HCT116 (cell line): ENCODE data around the gene CEP70. TPM values are rescaled to one million over a fixed set of nuclear protein-coding genes. Genes with fewer than 3 reads are reported as not detected.
"Not testable (repeated sequence)": the region's sequence is repeated elsewhere in the genome, so short reads cannot be mapped to it uniquely, and the experiment has no call there.

Experiments
- ATAC-seq: fragments of 200-7000 bp; cut with Tn5 transposase; 2 replicates; pipeline ENCODE4 v1.9.1; 2020; ENCODE audit warnings: mild to moderate bottlenecking, moderate library complexity
- BruUV-seq: library from RNA; stranded (reverse); fragments of 400-500 nt; replicated peaks from 2 replicates; lab custom pipeline; 2021; lab: Mats Ljungman, UMichigan
- CTCF ChIA-PET: fragments of 300-600 bp; sonication (Branson Sonifier 250); formaldehyde crosslinking; loops from one replicate; lab custom pipeline; 2021; ENCODE audit warnings: antibody characterized with exemption; lab: Charles Lee
- POLR2A ChIA-PET: fragments of 300-600, 350-600 bp; sonication (Branson Sonifier 250); formaldehyde crosslinking; loops from one replicate; lab custom pipeline; 2021; ENCODE audit warnings: antibody characterized with exemption; lab: Charles Lee
- RAD21 ChIA-PET, 2 experiments: fragments of 300-600 bp; sonication (Branson Sonifier 250); formaldehyde crosslinking; loops; one replicate each; lab custom pipeline; 2023; ENCODE audit warnings: low total read pairs in 2 of 2; ENCODE audit not compliant: uncharacterized antibody in 2 of 2, unreplicated experiment in 2 of 2, low non-redundant PET in 1 of 2; lab: Charles Lee
- DNase-seq: peaks from one replicate; pipeline ENCODE4 v3.0.0-alpha.2; 2010; ENCODE audit warnings: low read depth, low spot score
- H2AFZ ChIP-seq: fragments of 200-600 bp; shearing (Covaris generic), sonication (generic); 2 replicates; pipeline ENCODE4 v1.6.1; 2017; ENCODE audit warnings: low read depth, mixed run types, mixed read lengths, antibody characterized with exemption, low read length; ENCODE audit not compliant: poor library complexity, severe bottlenecking
- H3K27ac ChIP-seq: 2 replicates; pipeline ENCODE4 v1.5.1; 2012; ENCODE audit warnings: low read depth, low read length
- H3K27me3 ChIP-seq: fragments of 200-600 bp; sonication (generic); 2 replicates; pipeline ENCODE4 v1.6.1; 2016; ENCODE audit warnings: mixed run types, low read length, mixed read lengths; ENCODE audit not compliant: insufficient read depth
- H3K36me3 ChIP-seq, 2 experiments: fragments of 200-500 bp in 1 of 2; fragments of 200-600 bp in 1 of 2; sonication (Bioruptor generic) in 1 of 2; sonication (generic) in 1 of 2; 2 replicates each; pipeline versions ENCODE4 v1.5.1 to v1.6.1; 2014 to 2016; ENCODE audit warnings: low read length in 2 of 2, inconsistent platforms in 1 of 2, mixed read lengths in 1 of 2, mixed run types in 1 of 2; ENCODE audit not compliant: insufficient read depth in 2 of 2, control insufficient read depth in 1 of 2
- H3K4me1 ChIP-seq, 2 experiments: fragments of 200-600 bp in 1 of 2; sonication (generic) in 1 of 2; 2 replicates each; pipeline versions ENCODE4 v1.5.1 to v1.6.1; 2012 to 2017; ENCODE audit warnings: low read length in 2 of 2, inconsistent platforms in 1 of 2, mild to moderate bottlenecking in 1 of 2, mixed read lengths in 1 of 2, mixed run types in 1 of 2, moderate library complexity in 1 of 2; ENCODE audit not compliant: insufficient read depth in 2 of 2, control insufficient read depth in 1 of 2
- H3K4me2 ChIP-seq: fragments of 200-600 bp; sonication (generic); 2 replicates; pipeline ENCODE4 v1.6.1; 2017; ENCODE audit warnings: mixed run types, low read length, mixed read lengths
- H3K4me3 ChIP-seq, 2 experiments: fragments of 200-600 bp in 1 of 2; sonication (generic) in 1 of 2; replicated peaks in 1 of 2; 2 replicates each; pipeline ENCODE4 v1.5.1; 2011 to 2016; ENCODE audit warnings: low read length in 2 of 2, control low read depth in 1 of 2, low read depth in 1 of 2, mild to moderate bottlenecking in 1 of 2, mixed read lengths in 1 of 2, mixed run types in 1 of 2
- H3K79me2 ChIP-seq: fragments of 200-600 bp; sonication (generic); 2 replicates; pipeline ENCODE4 v1.6.1; 2017; ENCODE audit warnings: mild to moderate bottlenecking, mixed run types, low read length, moderate library complexity, mixed read lengths; ENCODE audit not compliant: insufficient read depth
- H3K9ac ChIP-seq: fragments of 200-600 bp; sonication (generic); 2 replicates; pipeline ENCODE4 v1.6.1; 2016; ENCODE audit warnings: low read length, mixed read lengths
- H3K9me2 ChIP-seq: fragments of 200-600 bp; sonication (generic), shearing (Covaris generic); 2 replicates; pipeline ENCODE4 v1.6.1; 2017; ENCODE audit warnings: mixed run types, mild to moderate bottlenecking, moderate library complexity; ENCODE audit not compliant: insufficient read depth
- H3K9me3 ChIP-seq, 2 experiments: fragments of 200-500 bp in 1 of 2; fragments of 200-600 bp in 1 of 2; sonication (Bioruptor generic) in 1 of 2; sonication (generic) in 1 of 2; 2 replicates each; pipeline ENCODE4 v1.6.1; 2014 to 2017; ENCODE audit warnings: low read length in 2 of 2, mixed read lengths in 2 of 2, inconsistent platforms in 1 of 2, low read depth in 1 of 2, mild to moderate bottlenecking in 1 of 2, mixed run types in 1 of 2, moderate library complexity in 1 of 2; ENCODE audit not compliant: control insufficient read depth in 1 of 2, insufficient read depth in 1 of 2
- H4K20me1 ChIP-seq: fragments of 200-600 bp; sonication (generic), shearing (Covaris generic); 2 replicates; pipeline ENCODE4 v1.6.1; 2017; ENCODE audit warnings: mixed run types, mild to moderate bottlenecking, moderate library complexity; ENCODE audit not compliant: insufficient read depth
- intact Hi-C: fragments of 100-400 bp; cut with micrococcal nuclease; formaldehyde crosslinking; loops from 2 replicates; pipeline ENCODE4 v1.10.0; 2022
- total RNA-seq: library from RNA; stranded (reverse); gene quantifications from one replicate; pipeline ENCODE4 v1.2.1, GENCODE V29; 2021; ENCODE audit not compliant: unreplicated experiment
- TF ChIP-seq, protein P1 (sequence below): IDR thresholded peaks from 2 replicates; pipeline ENCODE4 v1.6.1; 2011; ENCODE audit warnings: mild to moderate bottlenecking, low read length, moderate library complexity; ENCODE audit not compliant: insufficient replicate concordance; ENCODE audit errors: extremely low read depth

Gene CEP70
- total RNA-seq, 1 experiment from 2014 or later, result 38.7 TPM

DNA sequence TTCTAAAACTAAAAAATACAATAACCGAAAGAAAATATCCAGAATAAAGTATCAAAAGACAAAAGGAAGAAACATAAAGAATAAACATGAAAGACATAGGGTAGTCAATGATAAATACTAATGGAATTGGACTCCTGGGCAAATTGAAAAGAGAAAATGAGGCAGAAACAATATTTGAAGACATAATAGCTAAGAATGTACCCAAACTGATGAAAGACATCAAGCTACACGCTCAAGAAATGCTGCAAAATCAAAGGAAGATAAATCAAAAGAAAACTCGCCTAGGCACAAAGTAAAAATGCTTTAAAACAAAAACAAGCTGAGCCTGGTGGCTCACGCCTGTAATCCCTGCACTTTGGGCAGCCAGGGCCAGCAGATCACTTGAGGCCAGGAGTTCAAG lies 34.9 kb downstream of the CEP70 start:
- Histone ChIP-seq H2AFZ (no peak overlapping the region), H3K4me1 (no peaks in the 10 kb centered on the region), H3K79me2 (no peaks in the 10 kb centered on the region), H3K4me2 (no peak overlapping the region), H4K20me1 (no peaks in the 10 kb centered on the region), H3K27ac (no peak overlapping the region), H3K9me3 (peaks cover 6 to 7% of the 10 kb centered on the region in 2 experiments; a peak in 2 of 4 replicates), H3K36me3 (no peaks in the 10 kb centered on the region; a peak in 1 of 4 replicates), H3K27me3 (no peaks in the 10 kb centered on the region), H3K9ac (no peak overlapping the region), H3K9me2 (no peaks in the 10 kb centered on the region), H3K4me3 (no peak overlapping the region)
- no TSS peak for BruUV-seq
- DNase-seq (no peak), ATAC-seq (no peak)
- RAD21 ChIA-PET, result no interaction called here
- CTCF ChIA-PET, result no interaction called here
- intact Hi-C loops, result no loop called here
- TF ChIP-seq, protein P1, sequence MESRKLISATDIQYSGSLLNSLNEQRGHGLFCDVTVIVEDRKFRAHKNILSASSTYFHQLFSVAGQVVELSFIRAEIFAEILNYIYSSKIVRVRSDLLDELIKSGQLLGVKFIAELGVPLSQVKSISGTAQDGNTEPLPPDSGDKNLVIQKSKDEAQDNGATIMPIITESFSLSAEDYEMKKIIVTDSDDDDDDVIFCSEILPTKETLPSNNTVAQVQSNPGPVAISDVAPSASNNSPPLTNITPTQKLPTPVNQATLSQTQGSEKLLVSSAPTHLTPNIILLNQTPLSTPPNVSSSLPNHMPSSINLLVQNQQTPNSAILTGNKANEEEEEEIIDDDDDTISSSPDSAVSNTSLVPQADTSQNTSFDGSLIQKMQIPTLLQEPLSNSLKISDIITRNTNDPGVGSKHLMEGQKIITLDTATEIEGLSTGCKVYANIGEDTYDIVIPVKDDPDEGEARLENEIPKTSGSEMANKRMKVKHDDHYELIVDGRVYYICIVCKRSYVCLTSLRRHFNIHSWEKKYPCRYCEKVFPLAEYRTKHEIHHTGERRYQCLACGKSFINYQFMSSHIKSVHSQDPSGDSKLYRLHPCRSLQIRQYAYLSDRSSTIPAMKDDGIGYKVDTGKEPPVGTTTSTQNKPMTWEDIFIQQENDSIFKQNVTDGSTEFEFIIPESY, result no peak
- POLR2A ChIA-PET, result no interaction called here

DNA sequence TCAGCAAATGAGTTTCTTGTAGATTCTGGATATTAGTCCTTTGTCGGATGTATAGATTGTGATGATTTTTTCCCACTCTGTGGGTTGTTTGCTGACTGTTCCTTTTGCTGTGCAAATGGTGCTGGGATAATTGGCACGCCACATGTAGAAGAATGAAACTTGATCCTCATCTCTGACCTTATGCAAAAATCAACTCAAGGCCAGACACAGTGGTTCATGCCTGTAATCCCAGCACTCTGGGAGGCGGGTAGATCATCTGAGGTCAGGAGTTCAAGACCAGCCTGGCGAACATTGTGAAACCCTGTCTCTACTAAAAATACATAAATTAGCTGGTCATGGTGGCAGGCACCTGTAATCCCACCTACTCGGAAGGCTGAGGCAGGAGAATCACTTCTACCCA lies 39.3 kb downstream of the CEP70 start:
- POLR2A ChIA-PET, ATAC-seq, H3K27ac ChIP-seq, H3K4me1 ChIP-seq, CTCF ChIA-PET, H3K9ac ChIP-seq, H3K4me2 ChIP-seq, H3K9me3 ChIP-seq, H3K4me3 ChIP-seq, H3K36me3 ChIP-seq, H3K27me3 ChIP-seq, RAD21 ChIA-PET, H3K9me2 ChIP-seq, H4K20me1 ChIP-seq, BruUV-seq, H3K79me2 ChIP-seq, DNase-seq, H2AFZ ChIP-seq: not testable (repeated sequence)
- intact Hi-C loops, result loop anchor here (1.0 kb wide), 1 partner anchor 13 kb away; no protein-coding TSS in a partner anchor

DNA sequence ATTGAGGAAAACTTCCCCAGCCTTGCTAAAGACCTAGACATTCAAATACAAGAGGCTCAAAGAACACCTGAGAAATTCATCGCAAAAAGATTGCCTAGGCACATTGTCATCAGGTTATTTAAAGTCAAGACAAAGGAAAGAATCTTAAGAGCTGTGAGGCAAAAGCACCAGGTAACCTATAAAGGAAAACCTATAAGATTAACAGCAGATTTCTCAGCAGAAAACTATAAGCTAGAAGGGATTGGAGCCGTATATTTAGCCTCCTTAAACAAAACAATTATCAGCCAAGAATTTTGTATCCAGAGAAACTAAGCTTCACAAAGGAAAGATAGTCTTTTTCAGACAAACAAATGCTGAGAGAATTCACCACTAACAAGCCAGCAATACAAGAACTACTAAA lies 43.1 kb downstream of the CEP70 start:
- H3K9me3 ChIP-seq, result peaks cover 2 to 14% of the 10 kb centered on the region in 2 experiments; a peak in 1 of 4 replicates
- ATAC-seq, H3K9me2 ChIP-seq, intact Hi-C loops, H4K20me1 ChIP-seq, RAD21 ChIA-PET, H3K27ac ChIP-seq, H3K9ac ChIP-seq, H3K4me2 ChIP-seq, H3K4me1 ChIP-seq, H3K27me3 ChIP-seq, H2AFZ ChIP-seq, H3K4me3 ChIP-seq, BruUV-seq, CTCF ChIA-PET, H3K79me2 ChIP-seq, DNase-seq: not testable (repeated sequence)
- POLR2A ChIA-PET, result interaction anchor here (0.6 kb wide), 1 partner anchor 385 kb away, joined by 5 read pairs; no protein-coding TSS in a partner anchor
- peaks cover 0 to 22% of the 10 kb centered on the region in 2 experiments; a peak in 2 of 4 replicates for H3K36me3 ChIP-seq
